Measurements from ENCODE around the gene TMEM200C.
A peak's percentile ranks its signal among the peaks of the same experiment; 100 is the strongest.

TMEM200C gene

GRCh38 chr18:5892823-5893431 lies 2.4 kb downstream of the TMEM200C start:
- Histone ChIP-seq H3K27ac (ENCODE audit: low read depth, low read length, severe bottlenecking) (no peak overlapping the region), H3K4me1 (ENCODE audit: control insufficient read depth, insufficient read depth, low read length, poor library complexity, severe bottlenecking) (peaks cover 7% of the 10 kb centered on the region), H3K4me3 (ENCODE audit: extremely low read depth, insufficient read depth, low read length, poor library complexity, severe bottlenecking) (no peak overlapping the region), H3K36me3 (ENCODE audit: control insufficient read depth, insufficient read depth, low read length) (peaks cover 8% of the 10 kb centered on the region), H3K9me3 (ENCODE audit: control insufficient read depth, low read length) (no peaks in the 10 kb centered on the region)

DNA sequence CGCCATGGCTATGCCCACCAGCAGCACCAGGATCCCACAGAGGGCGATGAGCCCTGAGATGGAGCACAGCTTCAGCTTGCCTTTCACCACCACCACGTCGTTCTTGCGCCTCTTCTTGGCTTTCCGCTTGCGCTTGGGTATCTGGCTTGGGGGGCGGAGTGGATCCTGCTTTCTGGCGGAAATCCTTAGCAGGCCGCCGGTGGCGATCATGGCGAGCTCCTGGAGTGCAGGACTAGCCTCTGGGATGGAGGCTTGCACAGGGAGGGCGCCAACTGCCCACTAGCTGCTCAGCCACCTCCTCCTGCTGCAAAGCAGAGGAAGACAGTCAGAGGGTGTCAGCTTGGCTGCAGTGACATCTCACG lies 3.5 kb downstream of the TMEM200C start:
- 96 to 97% methylated on average over 11 to 14 of the region's 15 CpGs for WGBS, 2 experiments (ENCODE audit: insufficient coverage in 2 of 2)
- Histone ChIP-seq H3K27ac (ENCODE audit: low read depth, low read length, severe bottlenecking) (no peak overlapping the region), H3K36me3 (ENCODE audit: control insufficient read depth, insufficient read depth, low read length) (peaks cover 8% of the 10 kb centered on the region), H3K4me1 (ENCODE audit: control insufficient read depth, insufficient read depth, low read length, poor library complexity, severe bottlenecking) (peaks cover 5% of the 10 kb centered on the region), H3K4me3 (ENCODE audit: extremely low read depth, insufficient read depth, low read length, poor library complexity, severe bottlenecking) (no peak overlapping the region), H3K9me3 (ENCODE audit: control insufficient read depth, low read length) (no peaks in the 10 kb centered on the region)

DNA sequence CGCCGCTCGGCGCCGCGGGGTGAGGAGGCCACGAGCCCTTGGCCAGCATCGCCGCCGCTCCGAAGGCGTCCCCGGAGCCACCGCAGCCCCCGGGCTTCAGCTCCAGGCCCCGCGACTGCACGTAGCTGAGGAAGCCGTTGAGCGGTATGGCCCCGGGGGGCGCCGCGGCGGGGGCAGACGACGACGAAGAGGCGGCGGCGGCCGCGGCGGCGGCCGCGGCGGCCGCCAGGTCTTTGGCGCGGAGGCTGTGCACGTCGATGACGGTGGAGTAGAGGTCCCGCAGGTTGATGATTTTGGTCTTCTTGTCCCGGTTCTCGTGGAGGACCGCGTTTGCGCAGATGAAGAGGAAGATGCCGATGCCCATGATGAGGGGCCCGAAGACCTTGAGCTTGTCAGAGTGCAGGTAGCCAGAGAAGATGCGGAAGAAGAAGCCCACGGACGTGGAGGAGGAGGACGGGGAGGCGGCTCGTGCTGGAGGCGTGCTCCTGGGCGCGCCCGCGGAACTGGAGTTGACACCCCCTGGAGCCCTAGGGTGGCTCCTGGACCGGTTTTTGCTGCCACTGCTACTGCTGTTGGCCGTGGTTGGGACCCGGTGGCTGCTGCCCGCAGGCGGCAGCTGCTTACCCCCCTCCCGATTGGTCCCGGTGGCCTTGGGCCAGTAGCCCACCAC lies 4.0 kb downstream of the TMEM200C start:
- no peaks in the 10 kb centered on the region for H3K4me1 ChIP-seq (ENCODE audit: control insufficient read depth, insufficient read depth, low read length, poor library complexity, severe bottlenecking)
- H3K36me3 ChIP-seq (ENCODE audit: control insufficient read depth, insufficient read depth, low read length): peaks cover 8% of the 10 kb centered on the region
- H3K9me3 ChIP-seq (ENCODE audit: control insufficient read depth, low read length): no peaks in the 10 kb centered on the region
- no peak overlapping the region for H3K27ac ChIP-seq (ENCODE audit: low read depth, low read length, severe bottlenecking)
- peak overlapping the region; percentile 30 for H3K4me3 ChIP-seq (ENCODE audit: extremely low read depth, insufficient read depth, low read length, poor library complexity, severe bottlenecking)
- WGBS, 2 experiments (ENCODE audit: insufficient coverage in 2 of 2): 62 to 67% methylated on average over 33 to 70 of the region's 70 CpGs

- peaks cover 8% of the 10 kb centered on the region for H3K36me3 ChIP-seq (ENCODE audit: control insufficient read depth, insufficient read depth, low read length)
- WGBS, 2 experiments (ENCODE audit: insufficient coverage in 2 of 2): 19 to 20% methylated on average over 71 to 96 of the region's 106 CpGs
- H3K27ac ChIP-seq (ENCODE audit: low read depth, low read length, severe bottlenecking): no peak overlapping the region
- no peaks in the 10 kb centered on the region for H3K4me1 ChIP-seq (ENCODE audit: control insufficient read depth, insufficient read depth, low read length, poor library complexity, severe bottlenecking)
- no peaks in the 10 kb centered on the region for H3K9me3 ChIP-seq (ENCODE audit: control insufficient read depth, low read length)
- H3K4me3 ChIP-seq (ENCODE audit: extremely low read depth, insufficient read depth, low read length, poor library complexity, severe bottlenecking): peak overlapping the region; percentile 30
Measured at GRCh38 chr18:5890331-5891183, 4.8 kb downstream of the TMEM200C start.

DNA sequence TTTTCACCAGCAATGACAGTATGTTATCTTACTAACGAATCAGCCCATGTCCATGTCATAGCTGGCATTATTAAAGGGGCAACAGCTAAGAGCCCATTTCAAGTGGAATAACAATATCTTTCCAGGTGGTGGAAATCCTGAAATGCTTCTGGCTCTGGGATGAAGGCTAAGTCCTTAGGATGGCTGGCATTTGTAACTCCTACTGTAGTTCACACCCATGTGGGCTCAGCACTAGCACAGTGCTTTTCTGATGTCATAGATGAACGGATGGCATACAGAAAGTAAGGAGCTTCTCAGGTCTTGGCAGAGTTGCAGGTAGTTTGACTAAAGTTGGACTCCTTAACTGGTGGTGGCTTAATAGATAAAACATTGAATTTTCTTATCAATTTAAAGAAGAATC lies 10.0 kb downstream of the TMEM200C start:
- 25 to 75% methylated on average over 1 of the region's 2 CpGs for WGBS, 2 experiments (ENCODE audit: insufficient coverage in 2 of 2)
- H3K4me3 ChIP-seq (ENCODE audit: extremely low read depth, insufficient read depth, low read length, poor library complexity, severe bottlenecking): no peak overlapping the region
- H3K27ac ChIP-seq (ENCODE audit: low read depth, low read length, severe bottlenecking): no peak overlapping the region
- H3K36me3 ChIP-seq (ENCODE audit: control insufficient read depth, insufficient read depth, low read length): no peaks in the 10 kb centered on the region
- no peaks in the 10 kb centered on the region for H3K4me1 ChIP-seq (ENCODE audit: control insufficient read depth, insufficient read depth, low read length, poor library complexity, severe bottlenecking)
- no peaks in the 10 kb centered on the region for H3K9me3 ChIP-seq (ENCODE audit: control insufficient read depth, low read length)

DNA sequence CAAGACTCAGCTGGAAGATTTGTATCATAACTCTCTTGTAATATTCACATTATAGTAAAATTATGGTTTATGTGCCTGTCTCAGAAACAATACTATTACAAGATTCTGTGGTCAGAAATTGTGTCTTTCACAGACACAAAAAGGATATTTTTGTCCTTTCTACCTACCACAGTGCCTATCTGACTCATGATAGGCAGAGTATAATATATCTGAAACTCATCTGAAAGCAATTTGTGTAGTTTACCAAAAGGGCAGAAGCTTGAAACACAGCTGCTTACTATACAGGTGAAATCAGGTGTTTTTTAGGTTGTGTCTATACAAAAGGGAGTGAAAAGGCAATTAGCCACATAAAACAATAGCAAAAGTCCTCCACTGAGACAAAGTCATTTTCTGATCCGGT lies 10.9 kb downstream of the TMEM200C start:
- no peak overlapping the region for H3K4me3 ChIP-seq (ENCODE audit: extremely low read depth, insufficient read depth, low read length, poor library complexity, severe bottlenecking)
- no peaks in the 10 kb centered on the region for H3K4me1 ChIP-seq (ENCODE audit: control insufficient read depth, insufficient read depth, low read length, poor library complexity, severe bottlenecking)
- no peaks in the 10 kb centered on the region for H3K36me3 ChIP-seq (ENCODE audit: control insufficient read depth, insufficient read depth, low read length)
- H3K9me3 ChIP-seq (ENCODE audit: control insufficient read depth, low read length): no peaks in the 10 kb centered on the region
- WGBS, 2 experiments (ENCODE audit: insufficient coverage in 2 of 2): no CpG with 5 or more reads among the region's 1 CpG
- no peak overlapping the region for H3K27ac ChIP-seq (ENCODE audit: low read depth, low read length, severe bottlenecking)

GRCh38 chr18:5879479-5879882 lies 15.8 kb downstream of the TMEM200C start:
- Histone ChIP-seq H3K9me3 (ENCODE audit: control insufficient read depth, low read length) (no peaks in the 10 kb centered on the region), H3K4me3 (ENCODE audit: extremely low read depth, insufficient read depth, low read length, poor library complexity, severe bottlenecking) (no peak overlapping the region), H3K27ac (ENCODE audit: low read depth, low read length, severe bottlenecking) (no peak overlapping the region), H3K36me3 (ENCODE audit: control insufficient read depth, insufficient read depth, low read length) (no peaks in the 10 kb centered on the region), H3K4me1 (ENCODE audit: control insufficient read depth, insufficient read depth, low read length, poor library complexity, severe bottlenecking) (no peaks in the 10 kb centered on the region)

DNA sequence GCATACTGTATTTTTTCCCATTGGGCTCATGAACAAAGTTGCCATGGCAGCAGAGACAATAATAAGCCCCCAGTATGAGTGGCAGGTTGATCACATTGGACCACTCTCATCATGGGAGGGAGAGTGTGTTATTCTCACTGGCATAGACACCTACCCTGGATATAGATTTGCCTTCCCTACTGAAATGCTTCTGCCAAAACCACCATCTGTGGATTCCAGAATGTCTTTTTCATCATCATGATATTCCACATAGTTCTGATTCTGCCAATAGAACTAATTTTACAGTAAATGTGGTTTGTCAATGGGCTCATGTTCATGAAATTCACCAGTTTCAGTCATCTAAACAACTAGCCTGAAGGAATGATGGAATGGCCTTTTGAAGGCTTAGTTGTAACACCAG lies 18.4 kb downstream of the TMEM200C start:
- no peak overlapping the region for H3K27ac ChIP-seq (ENCODE audit: low read depth, low read length, severe bottlenecking)
- H3K4me3 ChIP-seq (ENCODE audit: extremely low read depth, insufficient read depth, low read length, poor library complexity, severe bottlenecking): no peak overlapping the region
- no peaks in the 10 kb centered on the region for H3K36me3 ChIP-seq (ENCODE audit: control insufficient read depth, insufficient read depth, low read length)
- no peaks in the 10 kb centered on the region for H3K4me1 ChIP-seq (ENCODE audit: control insufficient read depth, insufficient read depth, low read length, poor library complexity, severe bottlenecking)
- H3K9me3 ChIP-seq (ENCODE audit: control insufficient read depth, low read length): no peaks in the 10 kb centered on the region

- Histone ChIP-seq H3K4me3 (ENCODE audit: extremely low read depth, insufficient read depth, low read length, poor library complexity, severe bottlenecking) (no peak overlapping the region), H3K4me1 (ENCODE audit: control insufficient read depth, insufficient read depth, low read length, poor library complexity, severe bottlenecking) (no peaks in the 10 kb centered on the region), H3K36me3 (ENCODE audit: control insufficient read depth, insufficient read depth, low read length) (no peaks in the 10 kb centered on the region), H3K27ac (ENCODE audit: low read depth, low read length, severe bottlenecking) (no peak overlapping the region), H3K9me3 (ENCODE audit: control insufficient read depth, low read length) (no peaks in the 10 kb centered on the region)
Measured at GRCh38 chr18:5874336-5874735, 21.0 kb downstream of the TMEM200C start.

GRCh38 chr18:5872886-5873285 lies 22.4 kb downstream of the TMEM200C start:
- H3K36me3 ChIP-seq (ENCODE audit: control insufficient read depth, insufficient read depth, low read length): no peaks in the 10 kb centered on the region
- H3K4me3 ChIP-seq (ENCODE audit: extremely low read depth, insufficient read depth, low read length, poor library complexity, severe bottlenecking): no peak overlapping the region
- 67 to 74% methylated on average over 3 of the region's 3 CpGs for WGBS, 2 experiments (ENCODE audit: insufficient coverage in 2 of 2)
- H3K4me1 ChIP-seq (ENCODE audit: control insufficient read depth, insufficient read depth, low read length, poor library complexity, severe bottlenecking): no peaks in the 10 kb centered on the region
- no peaks in the 10 kb centered on the region for H3K9me3 ChIP-seq (ENCODE audit: control insufficient read depth, low read length)
- no peak overlapping the region for H3K27ac ChIP-seq (ENCODE audit: low read depth, low read length, severe bottlenecking)

DNA sequence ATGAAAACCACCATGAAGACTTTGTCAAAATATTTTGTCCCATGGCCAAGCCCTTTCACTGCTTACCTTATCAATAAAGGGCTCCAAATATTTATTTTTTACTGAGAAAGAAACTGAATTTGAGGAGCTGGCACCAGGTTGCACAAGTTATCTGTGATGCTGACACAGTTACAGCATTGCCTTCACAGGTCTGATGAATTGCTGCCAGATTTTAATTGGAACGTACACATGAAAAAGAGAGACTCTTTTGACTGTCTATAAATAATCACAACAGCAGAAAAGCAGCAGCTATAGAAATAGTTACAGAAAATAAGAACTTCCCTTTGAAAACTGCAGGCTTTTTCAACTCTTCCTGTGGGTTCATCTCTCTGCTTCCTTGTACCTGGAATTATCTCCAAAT lies 23.9 kb downstream of the TMEM200C start:
- Histone ChIP-seq H3K27ac (ENCODE audit: low read depth, low read length, severe bottlenecking) (no peak overlapping the region), H3K9me3 (ENCODE audit: control insufficient read depth, low read length) (no peaks in the 10 kb centered on the region), H3K4me3 (ENCODE audit: extremely low read depth, insufficient read depth, low read length, poor library complexity, severe bottlenecking) (no peak overlapping the region), H3K36me3 (ENCODE audit: control insufficient read depth, insufficient read depth, low read length) (no peaks in the 10 kb centered on the region), H3K4me1 (ENCODE audit: control insufficient read depth, insufficient read depth, low read length, poor library complexity, severe bottlenecking) (no peaks in the 10 kb centered on the region)
- 71% methylated on average over 1 of the region's 1 CpG; no CpG with 5 or more reads in 1 of the 2 experiments for whole genome bisulfite sequencing, 2 experiments (ENCODE audit: insufficient coverage in 2 of 2)

Data from mesodermal cell (in vitro differentiated cells).